Hypothalamus (tissue), 51 donors: Measurements from ENCODE around the gene HOXA5.

Source experiments
- DNase-seq, 51 donors: peaks; one replicate each; lab custom pipeline; 2025; lab: John Stamatoyannopoulos, UW

Gene HOXA5

DNA sequence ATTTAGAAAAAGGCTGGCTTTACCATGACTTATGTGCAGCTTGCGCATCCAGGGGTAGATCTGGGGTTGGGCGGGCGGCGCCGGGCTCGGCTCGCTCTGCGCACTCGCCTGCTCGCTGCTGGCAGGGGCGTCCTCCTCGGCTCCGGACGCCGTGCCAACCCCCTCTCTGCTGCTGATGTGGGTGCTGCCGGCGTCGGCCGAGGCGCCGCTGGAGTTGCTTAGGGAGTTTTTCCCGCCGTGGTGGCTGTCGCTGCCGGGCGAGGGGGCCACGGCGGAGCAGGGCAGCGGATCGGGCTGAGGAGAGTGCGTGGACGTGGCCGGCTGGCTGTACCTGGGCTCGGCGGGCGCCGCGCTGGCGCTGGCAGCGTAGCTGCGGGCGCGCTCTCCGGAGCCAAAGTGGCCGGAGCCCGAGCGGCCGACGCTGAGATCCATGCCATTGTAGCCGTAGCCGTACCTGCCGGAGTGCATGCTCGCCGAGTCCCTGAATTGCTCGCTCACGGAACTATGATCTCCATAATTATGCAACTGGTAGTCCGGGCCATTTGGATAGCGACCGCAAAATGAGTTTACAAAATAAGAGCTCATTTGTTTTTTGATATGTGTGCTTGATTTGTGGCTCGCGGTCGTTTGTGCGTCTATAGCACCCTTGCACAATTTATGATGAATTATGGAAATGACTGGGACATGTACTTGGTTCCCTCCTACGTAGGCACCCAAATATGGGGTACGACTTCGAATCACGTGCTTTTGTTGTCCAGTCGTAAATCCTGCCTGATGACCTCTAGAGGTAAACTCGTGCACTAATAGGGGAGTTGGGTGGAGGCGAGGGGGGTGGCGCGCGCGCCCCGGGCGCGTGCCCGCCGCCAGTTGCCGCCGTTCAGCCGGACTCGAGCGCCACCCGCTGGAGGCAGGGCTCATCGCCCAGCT lies at the start of gene HOXA5:
TSS of gene HOXA5 (minus strand) at position 659 of the 927 bp plus-strand sequence. CDS start at position 585, 74 bp downstream.
- DNase-seq: no peak

DNA sequence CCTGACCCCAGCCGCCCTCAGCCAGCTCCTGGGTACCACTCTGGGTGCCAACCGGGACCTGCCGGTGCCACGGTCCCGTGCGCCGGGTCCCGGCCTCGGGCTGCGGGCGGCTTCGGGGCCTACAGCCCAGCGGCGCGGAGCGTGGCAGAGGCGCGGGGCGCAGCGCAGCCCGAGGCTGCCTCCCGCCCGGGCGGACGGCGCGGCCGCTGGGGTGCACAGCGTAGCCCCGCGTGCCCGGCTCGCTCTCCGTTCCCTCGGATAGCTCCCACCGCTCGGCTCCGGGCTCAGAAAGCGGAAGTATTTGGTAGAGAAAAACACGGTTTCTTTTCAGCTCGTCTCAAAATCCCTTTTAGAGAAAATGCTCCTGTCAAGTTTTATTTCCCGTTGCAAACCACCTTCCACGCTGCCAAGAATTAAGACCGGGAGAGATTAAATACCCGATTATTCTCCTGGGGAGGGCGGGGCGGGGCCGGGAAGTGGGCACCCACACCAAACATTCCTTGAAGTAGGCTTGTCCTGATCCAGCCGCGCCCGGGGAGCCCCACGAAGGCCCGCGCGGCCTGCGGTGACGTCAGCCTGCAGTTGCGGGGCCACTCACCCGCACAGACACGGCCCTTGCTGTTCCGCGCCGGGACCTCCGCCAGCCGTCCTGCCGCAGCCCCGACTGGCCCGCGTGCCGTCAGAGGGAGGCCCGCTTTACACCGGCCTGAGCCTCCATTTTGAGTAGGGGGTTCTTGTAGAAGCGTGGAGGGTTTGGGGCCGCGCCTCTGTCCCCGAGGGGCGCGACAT lies 49.3 kb upstream of the HOXA5 start:
- no peak for DNase-seq

DNA sequence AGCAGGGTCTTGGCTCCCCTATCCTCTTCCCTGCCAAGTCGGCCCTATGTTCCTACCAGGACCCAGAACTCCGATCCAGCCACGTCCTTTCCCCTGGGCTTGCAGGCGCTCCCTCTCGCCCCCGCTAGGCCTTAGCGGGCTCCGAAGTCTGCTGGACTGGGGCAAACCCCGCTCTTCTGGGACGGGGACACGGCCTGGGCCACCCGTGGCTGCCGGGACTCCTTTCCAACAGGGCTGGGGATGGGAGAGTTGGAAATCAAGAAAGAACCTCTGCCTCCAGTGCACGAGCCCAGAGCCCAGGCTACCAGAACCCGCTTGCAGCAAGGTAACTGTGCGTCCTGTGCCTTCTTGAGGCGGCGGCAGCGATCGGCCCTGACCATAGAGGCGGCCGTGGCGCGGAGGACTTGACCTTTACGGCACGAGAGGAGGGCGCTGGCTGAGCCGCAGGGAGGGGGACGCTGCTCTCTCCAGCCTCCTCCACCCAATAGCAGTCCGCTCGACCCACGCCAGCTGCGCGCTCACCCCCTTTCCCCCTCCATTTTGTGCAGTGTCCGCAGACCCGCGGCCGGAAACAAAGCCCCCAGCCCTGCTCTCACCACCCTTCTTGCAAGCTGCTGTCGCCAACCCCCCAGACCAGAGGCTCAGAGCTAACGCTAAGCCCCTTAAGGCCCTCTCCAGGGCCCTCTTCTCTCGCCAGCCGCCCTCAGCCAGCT lies 48.5 kb upstream of the HOXA5 start:
- no peak for DNase-seq

DNA sequence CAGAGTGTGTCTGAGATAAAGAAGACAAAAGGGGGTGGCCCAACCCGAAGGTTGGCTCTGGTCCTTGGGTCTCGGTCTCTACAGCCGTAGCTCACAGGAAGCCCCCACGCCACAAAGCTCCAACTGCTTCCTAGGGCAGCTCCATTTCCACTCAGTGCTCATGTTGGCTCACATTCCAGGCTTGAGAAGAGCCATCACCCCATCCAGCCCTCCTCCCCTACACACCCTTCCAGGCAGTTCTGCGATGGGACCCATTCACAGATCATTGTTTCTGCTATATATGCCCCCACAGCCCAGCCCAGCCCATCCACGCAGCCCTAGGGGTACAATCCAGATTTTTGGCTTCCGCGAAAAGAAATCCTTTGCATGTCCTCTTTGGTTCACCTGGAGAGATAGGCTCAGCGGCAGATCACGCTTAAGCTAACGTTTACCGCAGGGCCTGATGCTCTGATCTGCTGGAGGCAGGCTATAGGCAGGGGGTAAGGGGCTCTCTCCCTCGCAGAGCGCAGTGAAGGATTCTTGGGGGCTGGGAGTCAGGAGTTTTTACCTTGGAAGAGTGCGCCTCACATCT lies 47.8 kb upstream of the HOXA5 start:
- DNase-seq: no peak

DNA sequence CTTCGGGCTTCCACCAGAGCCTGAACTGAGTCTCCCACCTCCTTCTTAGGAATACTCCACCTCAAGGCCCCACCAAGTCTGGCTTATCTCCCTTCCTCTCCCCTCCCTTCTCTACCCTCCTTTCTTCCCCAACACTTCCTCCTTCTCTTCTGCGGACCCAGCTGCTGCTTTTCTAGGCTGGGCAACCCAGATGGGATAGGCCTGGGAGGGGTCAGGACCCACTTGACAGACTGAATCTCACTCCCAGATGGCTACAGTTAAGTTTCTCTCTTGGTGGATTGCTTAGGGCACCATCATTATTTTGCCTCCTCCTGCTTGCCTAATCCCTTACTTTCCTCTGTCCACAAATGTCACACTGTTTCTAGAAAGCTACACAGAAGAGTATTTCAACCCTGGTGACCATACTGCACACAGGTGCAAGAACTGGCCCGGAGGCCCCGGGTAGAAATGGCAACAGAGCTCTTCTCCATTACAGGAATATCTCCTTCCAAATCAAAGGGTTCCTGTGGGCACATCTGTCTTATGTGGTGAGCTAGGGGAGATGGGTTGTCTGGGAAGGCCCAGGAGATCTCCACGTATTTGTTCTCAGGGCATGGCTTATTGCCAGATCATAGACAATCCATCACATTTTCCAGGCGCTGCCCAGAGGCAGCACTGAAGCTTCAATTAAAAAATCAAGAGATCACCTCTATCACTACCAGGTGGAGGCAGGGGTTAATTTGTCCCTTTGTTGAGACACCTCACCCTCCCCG lies 46.7 kb upstream of the HOXA5 start:
- no peak for DNase-seq

DNA sequence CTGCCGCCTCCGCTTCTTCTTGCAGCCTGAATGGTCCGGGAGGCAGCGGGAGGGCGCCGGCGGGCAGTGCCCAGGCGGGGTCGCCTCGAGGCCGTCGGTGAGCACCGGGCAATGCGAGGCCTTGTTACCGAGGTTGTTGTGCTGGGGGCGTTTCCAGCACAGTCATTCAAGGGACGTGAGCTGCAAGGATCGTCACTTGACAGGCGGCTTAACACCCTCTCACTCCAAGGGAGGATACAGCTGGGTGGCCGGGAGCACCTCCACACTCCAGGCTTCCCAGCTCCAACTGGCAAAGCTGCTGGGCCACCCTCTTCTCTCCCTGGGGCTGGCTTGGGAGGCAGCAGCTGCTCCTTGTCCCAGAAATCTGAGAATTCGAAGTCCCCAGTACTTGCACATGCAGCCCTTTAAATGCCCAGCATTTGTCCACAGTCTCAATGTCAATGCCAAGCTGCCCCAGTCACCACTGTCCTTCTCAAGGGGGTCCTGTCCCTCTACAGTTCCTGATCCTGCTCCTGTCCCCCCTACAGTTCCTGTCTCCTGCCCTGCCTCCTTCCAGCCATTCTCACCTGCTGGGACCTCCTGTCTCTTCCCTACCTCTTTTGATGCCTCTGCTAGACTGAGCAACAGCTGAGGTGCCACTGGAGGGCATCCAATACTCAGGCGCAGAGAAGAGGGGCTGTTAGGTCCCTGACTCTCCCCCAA lies 46.0 kb upstream of the HOXA5 start:
- DNase-seq: no peak

DNA sequence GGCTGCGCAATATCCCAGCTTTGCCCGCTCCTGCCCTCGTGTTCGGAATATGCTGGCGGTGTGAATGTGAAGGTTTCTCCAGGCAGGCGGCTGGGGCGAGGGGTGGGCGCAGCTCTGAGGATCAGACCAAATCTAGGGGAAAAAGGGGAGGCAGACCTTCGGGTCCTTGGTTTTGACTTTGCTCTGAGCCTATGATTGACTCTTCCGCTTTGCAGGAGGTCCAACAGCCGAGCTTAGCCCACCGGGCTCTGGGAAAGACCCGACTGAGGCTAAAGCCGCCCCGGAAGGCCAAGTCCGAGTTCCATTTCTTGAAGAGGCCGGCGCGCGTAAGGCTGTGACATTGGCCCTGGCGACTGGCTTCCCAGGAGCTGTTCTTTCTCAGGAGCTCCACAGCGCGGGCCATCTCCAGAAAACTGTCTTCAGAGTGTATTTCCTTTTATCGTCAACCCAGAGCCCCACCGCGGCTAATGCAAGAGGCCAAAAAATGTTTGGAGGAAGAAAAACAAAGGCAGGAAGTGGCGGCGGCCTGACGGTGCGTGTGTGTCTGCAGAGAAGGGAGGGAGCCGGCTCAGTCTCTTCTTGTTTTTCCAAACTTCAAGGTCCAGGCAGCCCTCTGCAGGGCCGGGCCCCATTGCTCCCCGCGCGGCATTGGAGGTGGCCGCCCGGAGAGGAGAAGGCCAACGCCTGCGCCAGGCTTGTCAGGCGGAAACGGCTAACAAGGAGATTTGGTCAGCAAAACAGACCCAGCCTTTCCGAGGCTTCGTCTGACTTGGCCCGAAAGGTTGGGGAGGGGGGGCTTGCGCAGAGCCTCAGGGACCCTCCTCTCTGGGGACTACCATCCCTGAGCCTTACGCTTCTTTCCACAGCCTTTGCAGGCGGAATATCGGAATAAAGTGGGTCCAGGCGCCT lies 45.2 kb upstream of the HOXA5 start:
- no peak for DNase-seq

DNA sequence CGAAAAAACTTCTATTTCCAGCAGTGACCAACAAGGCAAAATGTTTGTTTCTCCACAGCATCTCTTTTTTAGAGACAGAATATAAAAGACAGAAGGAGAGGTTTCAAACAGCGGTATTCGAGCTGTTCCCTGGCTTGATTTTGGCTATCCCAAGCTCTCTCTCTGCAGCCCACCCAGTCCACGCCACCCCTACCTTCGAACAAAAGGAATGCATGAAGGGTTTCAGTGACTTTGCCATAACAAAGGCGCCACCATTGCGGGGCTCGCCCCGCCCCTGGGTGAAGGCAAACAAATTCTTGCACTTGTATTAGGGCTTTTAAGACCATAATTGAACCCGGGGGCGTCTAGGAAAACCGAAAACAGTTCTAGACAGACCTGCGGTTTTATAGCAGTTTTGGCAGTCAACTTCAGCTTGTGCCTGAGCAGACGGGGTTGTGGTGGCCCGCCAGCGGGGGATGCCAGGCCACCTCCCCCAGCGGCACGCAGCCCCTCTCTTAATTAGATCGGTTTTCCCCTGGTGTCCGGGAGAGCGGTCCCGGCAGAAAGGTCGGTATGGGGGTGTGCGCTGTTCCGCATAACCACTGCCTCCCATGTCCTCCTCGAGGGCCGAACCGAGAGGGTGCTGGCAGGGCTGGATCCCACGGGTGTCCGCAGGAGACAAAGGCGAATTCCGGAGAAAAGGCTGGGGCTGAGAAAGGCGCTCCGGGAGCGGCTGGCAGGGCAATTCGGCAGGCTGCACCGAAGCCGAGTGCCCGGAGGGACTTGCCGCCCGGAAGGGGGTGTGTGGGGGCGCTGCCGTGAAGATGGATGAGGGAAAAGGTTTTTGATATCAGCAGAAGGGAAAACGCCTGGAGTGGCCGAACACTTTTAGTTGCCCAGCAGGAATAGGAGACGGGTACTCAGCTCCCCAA lies 44.2 kb upstream of the HOXA5 start:
- DNase-seq: no peak

DNA sequence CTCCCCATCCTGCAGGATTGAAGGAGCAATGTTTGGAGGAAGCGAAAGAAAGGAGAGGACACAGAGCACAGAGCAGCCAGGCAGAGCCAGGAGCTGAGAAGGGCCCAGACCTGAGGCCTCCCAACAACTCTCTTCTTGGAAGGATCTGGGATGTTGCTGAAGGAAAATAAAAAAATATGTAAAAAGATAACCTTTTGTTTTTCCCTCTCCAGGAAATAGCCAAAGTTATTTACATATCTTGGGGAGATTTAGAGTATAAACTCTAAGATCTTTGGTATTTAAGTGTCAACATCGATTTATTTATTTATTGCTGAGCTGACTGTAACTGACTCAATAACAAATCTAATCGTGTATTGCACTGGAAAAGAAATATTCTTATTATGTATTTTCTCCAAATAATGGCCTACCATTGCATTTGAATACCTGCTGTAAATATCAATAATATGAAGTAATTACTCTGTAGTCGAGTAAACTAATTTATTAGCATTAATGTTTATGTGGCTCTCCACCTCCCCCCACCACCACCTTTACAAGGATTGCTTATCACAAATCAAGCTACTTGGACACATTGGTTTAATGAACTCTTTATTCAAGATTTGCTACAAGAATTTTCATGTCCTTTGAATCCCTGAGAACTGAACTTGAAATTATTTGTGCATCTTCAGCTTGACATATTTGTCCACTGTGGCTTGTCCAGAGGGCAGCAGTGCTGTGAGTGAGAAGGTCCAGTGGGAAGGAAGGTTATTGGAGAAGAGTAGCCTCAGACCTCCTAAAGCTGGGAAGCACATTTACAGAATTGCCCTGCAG lies 43.4 kb upstream of the HOXA5 start:
- no peak for DNase-seq

DNA sequence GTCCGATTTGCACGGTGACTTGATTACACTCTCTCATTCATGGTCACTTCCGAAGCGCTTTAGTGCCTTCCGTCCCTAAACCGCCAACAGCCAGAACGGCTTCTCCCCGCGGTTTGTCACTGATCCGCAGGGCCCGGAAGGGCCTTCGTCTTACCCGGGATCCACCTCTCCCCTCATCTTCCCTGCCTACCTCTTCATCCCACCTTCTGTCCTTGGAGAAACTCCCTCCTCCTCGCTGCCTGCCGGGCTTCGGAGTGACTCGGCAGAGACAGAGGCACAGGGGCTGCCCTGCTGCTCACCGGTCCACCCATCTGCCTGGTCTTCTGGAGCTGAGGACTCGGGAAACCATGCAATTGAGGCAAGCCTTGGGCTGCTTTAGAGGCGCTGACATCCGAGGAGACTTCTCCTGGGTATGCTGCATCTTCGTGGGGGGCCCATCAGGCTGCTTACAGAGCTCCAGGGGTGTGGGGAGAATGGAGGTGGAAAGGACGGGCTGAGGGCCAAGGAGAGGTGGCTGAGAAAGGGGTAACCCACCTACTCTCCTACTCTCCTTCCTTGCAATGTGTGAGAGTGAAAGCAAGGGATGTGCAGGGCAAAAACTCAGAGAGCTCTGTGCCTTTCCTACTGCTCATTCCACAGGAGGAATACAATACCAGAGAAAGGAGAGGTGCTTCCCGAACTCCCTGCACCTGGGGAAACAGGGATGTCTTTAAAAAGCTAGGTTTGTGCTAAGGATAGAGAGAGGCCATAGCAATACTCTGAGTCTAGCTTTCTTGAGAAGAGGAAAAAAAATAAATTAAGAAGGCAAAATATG lies 42.6 kb upstream of the HOXA5 start:
- no peak for DNase-seq

DNA sequence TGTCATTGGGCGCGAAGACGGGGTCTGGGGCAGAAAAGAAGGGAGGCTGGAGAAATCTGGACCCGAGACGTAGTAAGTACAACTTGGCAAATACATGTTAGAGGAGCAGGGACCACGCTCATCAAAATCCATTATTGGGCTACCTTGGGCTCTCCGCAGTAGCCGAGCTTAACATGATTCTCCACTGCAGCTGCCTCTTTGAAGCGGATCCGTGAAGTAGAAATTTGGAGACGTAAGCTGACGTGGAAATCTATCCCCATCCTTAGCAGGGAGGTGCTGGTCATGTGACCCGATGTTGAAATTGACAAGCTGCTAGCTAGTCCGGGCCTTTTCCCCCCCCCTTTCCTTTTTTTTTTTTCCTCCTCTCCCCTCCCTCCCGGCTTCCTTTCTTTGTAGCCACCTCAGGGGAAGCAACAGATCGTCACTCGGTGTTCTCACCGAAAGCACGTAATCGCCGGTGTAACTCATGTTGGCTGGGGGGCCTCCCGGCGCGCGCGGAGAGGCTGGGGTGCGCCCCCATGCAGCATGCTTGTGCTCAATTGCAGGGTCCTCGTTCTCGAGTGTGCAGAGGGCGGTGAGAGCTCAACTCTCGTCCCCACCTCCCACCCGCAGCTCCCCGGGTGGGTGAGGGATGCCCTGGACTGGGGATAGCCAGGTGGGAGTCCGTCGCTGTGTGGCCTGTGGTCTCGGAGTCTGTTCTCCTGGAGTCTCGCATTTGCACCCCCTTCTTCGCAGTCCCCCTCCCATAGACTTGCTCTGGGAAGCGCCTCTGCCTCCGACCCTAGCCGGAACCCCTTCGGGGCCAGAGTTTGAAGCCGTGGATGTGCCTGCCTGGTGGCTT lies 41.8 kb upstream of the HOXA5 start, which contains the start of gene HOXA11:
TSS of gene HOXA11 (minus strand) at position 220 of the 841 bp plus-strand sequence. CDS start at position 132, 88 bp downstream.
- no peak for DNase-seq

DNA sequence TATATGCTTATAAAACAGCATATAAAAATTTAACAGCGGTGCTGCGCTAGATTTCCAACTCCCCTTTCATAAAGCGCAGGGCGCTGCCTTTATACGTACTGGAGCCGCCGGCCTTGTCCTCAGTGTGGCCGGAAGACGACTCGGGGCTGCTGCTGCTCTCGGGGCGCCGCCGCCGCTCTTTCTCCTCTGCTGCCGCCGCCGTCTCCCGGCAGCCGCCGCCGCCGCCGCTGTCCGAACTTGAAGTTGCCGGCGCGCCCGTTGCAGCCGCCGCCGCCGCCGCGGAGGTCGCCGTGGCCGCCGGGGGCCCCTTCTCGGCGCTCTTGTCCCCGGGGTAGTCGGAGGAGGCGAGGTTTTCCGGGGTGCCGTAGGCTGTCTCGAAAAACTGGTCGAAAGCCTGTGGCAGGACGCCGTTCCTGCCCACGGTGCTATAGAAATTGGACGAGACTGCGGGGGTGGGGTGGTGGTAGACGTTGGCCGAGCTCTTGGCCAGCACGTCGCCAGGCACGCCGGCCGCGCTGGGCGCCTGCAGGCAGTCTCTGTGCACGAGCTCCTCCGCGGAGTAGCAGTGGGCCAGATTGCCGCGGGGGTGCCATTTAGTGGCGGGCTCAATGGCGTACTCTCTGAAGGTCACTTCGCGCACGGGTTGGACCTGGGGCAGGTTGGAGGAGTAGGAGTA lies 41.0 kb upstream of the HOXA5 start:
- DNase-seq: no peak

DNA sequence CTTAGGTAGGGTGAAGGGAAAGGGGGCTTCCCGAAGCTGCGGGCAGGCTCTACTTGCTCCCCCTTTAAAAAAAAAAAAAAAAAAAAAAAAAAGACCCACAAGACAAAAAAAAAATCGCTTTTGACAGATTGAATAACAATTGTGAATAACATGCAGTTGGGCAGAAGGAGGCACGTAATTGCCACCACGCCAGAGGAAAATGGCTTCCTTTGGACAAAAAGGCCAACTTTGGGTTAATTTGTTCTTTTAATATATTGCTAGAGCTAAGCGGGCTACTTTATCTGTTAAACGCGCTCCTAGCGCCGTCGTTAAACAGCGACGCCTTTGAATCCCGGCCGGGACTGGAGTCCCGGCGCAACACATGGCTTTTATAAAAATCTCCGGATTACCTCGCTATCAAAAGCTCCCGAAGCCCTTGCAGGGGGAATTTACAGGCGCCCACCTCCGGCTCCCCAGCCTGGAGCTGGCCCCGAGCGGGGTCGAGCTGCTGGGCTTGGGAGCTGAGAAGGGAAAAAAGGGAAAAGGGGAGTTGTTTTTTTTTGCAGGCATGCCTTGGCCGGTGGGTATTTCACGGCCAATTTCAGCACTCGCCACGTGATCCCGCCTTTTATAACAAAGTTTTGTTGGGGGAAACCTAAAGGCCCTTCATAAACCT lies 40.3 kb upstream of the HOXA5 start:
- DNase-seq: no peak
